GM06990 (cell line): ENCODE results near the gene CHRM5.
"Not testable (repeated sequence)": the region's sequence is repeated elsewhere in the genome, so short reads cannot be mapped to it uniquely, and the experiment has no call there.

Experiments used
- DNase-seq: peaks from one replicate; pipeline ENCODE4 v3.0.0-alpha.2; 2011; ENCODE audit not compliant: insufficient read length; ENCODE audit errors: extremely low read depth
- H3K27me3 ChIP-seq: replicated peaks from 2 replicates; pipeline ENCODE4 v1.6.0; 2011; ENCODE audit warnings: low read length; ENCODE audit not compliant: control insufficient read depth, insufficient read depth
- H3K36me3 ChIP-seq: 2 replicates; pipeline ENCODE4 v1.5.1; 2011; ENCODE audit warnings: low read length; ENCODE audit not compliant: control insufficient read depth, insufficient read depth
- H3K4me3 ChIP-seq: replicated peaks from 2 replicates; pipeline ENCODE4 v1.5.1; 2011; ENCODE audit warnings: low read depth, mild to moderate bottlenecking, control low read depth, low read length
- CTCF ChIP-seq: IDR thresholded peaks from 2 replicates; pipeline ENCODE4 v1.5.1; 2011; ENCODE audit warnings: low read length, control low read depth, mild to moderate bottlenecking, inconsistent platforms; ENCODE audit not compliant: insufficient read depth, poor library complexity, severe bottlenecking

The CHRM5 gene

GRCh38 chr15:33988384-33988783, 20.1 kb downstream of the CHRM5 start:
- Histone ChIP-seq H3K36me3 (no peaks in the 10 kb centered on the region), H3K27me3 (no peaks in the 10 kb centered on the region), H3K4me3 (no peak overlapping the region)
- no peak for TF ChIP-seq CTCF
- DNase-seq = no peak

DNA sequence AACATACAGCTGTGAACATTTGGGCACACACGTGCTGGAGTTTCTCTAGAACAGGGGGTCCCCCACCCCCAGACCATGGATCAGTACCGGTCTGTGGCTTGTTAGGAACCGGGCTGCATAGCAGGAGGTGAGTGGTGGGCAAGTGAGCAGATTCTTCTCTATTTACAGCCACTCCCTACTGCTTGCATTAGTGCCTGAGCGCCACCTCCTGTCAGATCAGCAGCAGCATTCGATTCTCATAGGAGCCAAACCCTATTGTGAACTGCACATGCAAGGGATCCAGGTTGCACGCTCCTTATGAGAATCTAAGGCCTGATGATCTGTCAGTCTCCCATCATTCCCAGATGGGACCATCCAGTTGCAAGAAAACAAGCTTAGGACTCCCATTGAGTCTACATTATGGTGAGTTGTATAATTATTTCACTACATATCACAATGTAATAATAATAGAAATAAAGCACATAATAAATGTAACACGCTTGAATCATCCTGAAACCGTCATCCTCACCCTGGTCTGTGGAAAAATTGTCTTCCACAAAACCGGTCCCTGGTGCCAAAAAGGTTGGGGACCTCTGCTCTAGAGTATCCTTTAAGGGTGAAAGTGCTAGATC, 25.8 kb downstream of the CHRM5 start:
- DNase-seq = no peak
- Histone ChIP-seq H3K36me3 (no peaks in the 10 kb centered on the region), H3K27me3 (no peaks in the 10 kb centered on the region), H3K4me3 (no peak overlapping the region)
- TF ChIP-seq CTCF = peak; percentile 57

- DNase-seq, H3K4me3 ChIP-seq, H3K36me3 ChIP-seq, H3K27me3 ChIP-seq: not testable (repeated sequence)
These were observed 27.4 kb downstream of the CHRM5 start for GRCh38 chr15:33995666-33996065.

DNA sequence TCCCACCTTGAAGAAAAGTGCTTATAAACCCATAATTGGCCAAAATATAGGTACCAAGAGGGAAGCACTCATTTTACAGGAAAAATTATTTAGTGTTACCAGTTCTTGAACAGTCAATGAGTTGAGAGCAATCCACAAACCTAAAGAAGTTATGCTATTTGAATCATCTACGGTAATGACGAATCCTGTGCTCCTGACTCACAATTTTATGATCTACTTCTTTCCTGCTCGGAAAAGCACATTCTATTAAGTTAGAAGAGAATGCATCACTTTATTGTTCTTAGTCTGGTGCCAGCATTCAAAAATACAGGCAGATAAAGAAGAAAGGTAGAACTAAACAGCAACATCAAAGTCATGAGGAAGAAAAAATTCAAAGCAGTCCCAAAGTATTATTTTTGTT, 33.2 kb downstream of the CHRM5 start:
- no peak for TF ChIP-seq CTCF
- no peak for DNase-seq
- Histone ChIP-seq H3K36me3 (no peaks in the 10 kb centered on the region), H3K4me3 (no peak overlapping the region), H3K27me3 (no peaks in the 10 kb centered on the region)

- TF ChIP-seq CTCF = no peak
- no peaks in the 10 kb centered on the region for H3K27me3 ChIP-seq
- no peak overlapping the region for H3K4me3 ChIP-seq
These were observed 38.1 kb downstream of the CHRM5 start for GRCh38 chr15:34006381-34006780.

GRCh38 chr15:34009656-34010055, 41.4 kb downstream of the CHRM5 start:
- H3K36me3 ChIP-seq = no peaks in the 10 kb centered on the region
- TF ChIP-seq CTCF = no peak
- no peak overlapping the region for H3K4me3 ChIP-seq
- H3K27me3 ChIP-seq = no peaks in the 10 kb centered on the region
- no peak for DNase-seq

More at GRCh38 chr15:34006381-34006780, 38.1 kb downstream of the CHRM5 start:
- H3K36me3 ChIP-seq = no peaks in the 10 kb centered on the region
- no peak for DNase-seq
